Measurements from ENCODE around the gene ENGASE.

ENGASE gene

DNA sequence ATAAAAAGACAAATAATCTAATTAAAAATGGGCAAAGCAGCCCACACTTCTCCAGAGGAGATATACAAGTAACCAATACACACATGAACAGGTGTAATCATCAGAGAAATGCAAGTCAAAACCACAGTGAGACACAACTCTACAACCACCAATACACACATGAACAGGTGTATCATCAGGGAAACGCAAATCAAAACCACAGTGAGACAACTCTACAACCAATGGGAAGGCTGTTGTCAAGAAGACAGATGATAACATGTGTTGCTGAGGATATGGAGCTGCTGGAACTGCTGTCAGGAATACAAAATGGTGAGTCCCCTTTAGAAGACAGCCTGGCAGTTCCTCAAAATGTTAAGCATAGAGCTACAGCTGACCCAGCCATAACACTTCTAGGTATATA, 22.5 kb upstream of the ENGASE start:
- no peak for TF ChIP-seq SIN3A (IDR thresholded peaks at IDR 0.05; ENCODE audit: borderline replicate concordance, insufficient read depth, low read length)
- no peak for TF ChIP-seq TAF1 (IDR thresholded peaks at IDR 0.05; ENCODE audit: borderline replicate concordance, insufficient read depth, low read length)
- no peak for TF ChIP-seq FOXP2 (optimal IDR thresholded peaks at IDR 0.05; ENCODE audit: borderline replicate concordance, extremely low read depth, extremely low read length, insufficient read depth)
- TF ChIP-seq POLR2AphosphoS5 (IDR thresholded peaks at IDR 0.05; ENCODE audit: low read depth, low read length): no peak
- TF ChIP-seq, protein P1, sequence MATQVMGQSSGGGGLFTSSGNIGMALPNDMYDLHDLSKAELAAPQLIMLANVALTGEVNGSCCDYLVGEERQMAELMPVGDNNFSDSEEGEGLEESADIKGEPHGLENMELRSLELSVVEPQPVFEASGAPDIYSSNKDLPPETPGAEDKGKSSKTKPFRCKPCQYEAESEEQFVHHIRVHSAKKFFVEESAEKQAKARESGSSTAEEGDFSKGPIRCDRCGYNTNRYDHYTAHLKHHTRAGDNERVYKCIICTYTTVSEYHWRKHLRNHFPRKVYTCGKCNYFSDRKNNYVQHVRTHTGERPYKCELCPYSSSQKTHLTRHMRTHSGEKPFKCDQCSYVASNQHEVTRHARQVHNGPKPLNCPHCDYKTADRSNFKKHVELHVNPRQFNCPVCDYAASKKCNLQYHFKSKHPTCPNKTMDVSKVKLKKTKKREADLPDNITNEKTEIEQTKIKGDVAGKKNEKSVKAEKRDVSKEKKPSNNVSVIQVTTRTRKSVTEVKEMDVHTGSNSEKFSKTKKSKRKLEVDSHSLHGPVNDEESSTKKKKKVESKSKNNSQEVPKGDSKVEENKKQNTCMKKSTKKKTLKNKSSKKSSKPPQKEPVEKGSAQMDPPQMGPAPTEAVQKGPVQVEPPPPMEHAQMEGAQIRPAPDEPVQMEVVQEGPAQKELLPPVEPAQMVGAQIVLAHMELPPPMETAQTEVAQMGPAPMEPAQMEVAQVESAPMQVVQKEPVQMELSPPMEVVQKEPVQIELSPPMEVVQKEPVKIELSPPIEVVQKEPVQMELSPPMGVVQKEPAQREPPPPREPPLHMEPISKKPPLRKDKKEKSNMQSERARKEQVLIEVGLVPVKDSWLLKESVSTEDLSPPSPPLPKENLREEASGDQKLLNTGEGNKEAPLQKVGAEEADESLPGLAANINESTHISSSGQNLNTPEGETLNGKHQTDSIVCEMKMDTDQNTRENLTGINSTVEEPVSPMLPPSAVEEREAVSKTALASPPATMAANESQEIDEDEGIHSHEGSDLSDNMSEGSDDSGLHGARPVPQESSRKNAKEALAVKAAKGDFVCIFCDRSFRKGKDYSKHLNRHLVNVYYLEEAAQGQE (IDR thresholded peaks at IDR 0.05; ENCODE audit: insufficient read depth in 1 of 2, low read depth in 2 of 2, low read length in 2 of 2): no peak

DNA sequence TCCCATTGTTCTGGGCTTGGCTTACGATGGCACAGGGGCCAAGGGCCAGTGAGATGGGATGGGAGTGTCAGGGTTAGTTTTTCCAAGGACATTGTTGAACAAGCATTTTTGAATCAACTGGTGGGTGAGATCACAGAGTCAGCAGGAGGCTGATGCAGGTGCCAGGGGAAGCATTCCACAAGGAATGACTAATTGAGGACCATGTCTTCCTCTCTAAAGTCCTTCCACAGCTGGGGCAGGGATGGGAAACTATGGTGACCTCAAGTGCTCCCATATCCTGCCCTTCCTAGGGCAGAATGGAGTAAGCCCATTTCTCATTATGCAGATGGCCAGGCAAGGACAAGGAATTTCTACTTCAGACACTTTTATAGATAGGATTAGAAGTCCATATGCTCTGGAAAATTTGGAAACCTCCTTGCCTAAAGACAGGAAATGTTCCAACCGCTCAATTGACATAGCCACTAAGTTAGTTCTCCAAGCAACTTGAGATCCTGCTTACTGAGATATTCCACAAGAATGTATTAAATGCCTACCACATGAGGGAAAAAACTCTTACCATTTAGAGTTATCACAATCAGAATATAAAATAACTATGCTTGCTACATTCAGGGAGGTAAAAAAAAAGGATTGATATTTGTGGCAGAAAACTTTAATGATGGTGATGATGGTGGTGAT, 21.2 kb upstream of the ENGASE start:
- TF ChIP-seq SIN3A (IDR thresholded peaks at IDR 0.05; ENCODE audit: borderline replicate concordance, insufficient read depth, low read length): no peak
- TF ChIP-seq, protein P1 (IDR thresholded peaks at IDR 0.05; ENCODE audit: insufficient read depth in 1 of 2, low read depth in 2 of 2, low read length in 2 of 2): no peak
- no peak for TF ChIP-seq FOXP2 (optimal IDR thresholded peaks at IDR 0.05; ENCODE audit: borderline replicate concordance, extremely low read depth, extremely low read length, insufficient read depth)
- no peak for TF ChIP-seq POLR2AphosphoS5 (IDR thresholded peaks at IDR 0.05; ENCODE audit: low read depth, low read length)
- TF ChIP-seq TAF1 (IDR thresholded peaks at IDR 0.05; ENCODE audit: borderline replicate concordance, insufficient read depth, low read length): no peak

DNA sequence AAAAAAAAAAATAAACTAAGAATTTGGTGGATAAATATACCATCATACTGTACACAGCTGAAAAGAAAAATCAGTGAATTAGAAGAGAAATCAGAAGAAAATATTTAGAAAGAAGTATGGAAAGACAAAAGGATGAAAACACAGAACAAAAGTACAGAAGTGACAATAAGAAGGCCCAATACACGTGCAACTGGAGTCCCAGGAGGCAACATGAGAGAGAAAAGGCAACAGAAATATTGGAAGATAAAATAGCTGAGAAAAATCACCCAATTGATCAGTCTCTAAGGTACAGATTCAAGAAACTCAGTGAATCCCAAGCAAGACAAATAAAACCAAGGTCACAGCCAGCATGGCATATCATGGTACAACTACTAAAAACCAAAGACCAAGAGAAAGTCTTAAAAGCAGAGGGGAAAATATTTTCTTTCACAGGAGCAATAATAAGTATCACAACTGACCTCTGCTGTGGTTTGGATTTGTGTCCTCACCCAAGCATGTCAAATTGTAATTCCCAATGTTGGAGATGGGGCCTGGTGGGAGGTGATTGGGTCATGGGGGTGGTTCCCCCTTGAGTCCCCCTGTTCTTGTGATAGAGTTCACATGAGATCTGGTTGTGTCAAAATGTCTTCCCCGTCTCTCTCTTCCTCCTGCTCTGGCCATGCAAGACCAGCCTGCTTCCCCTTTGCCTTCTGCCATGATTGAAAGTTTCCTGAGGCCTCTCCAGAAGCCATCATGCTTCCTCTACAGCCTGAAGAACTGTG, 20.2 kb upstream of the ENGASE start:
- TF ChIP-seq FOXP2 (optimal IDR thresholded peaks at IDR 0.05; ENCODE audit: borderline replicate concordance, extremely low read depth, extremely low read length, insufficient read depth) (no peak), TAF1 (IDR thresholded peaks at IDR 0.05; ENCODE audit: borderline replicate concordance, insufficient read depth, low read length) (no peak), POLR2AphosphoS5 (IDR thresholded peaks at IDR 0.05; ENCODE audit: low read depth, low read length) (no peak), SIN3A (IDR thresholded peaks at IDR 0.05; ENCODE audit: borderline replicate concordance, insufficient read depth, low read length) (no peak)
- TF ChIP-seq, protein P1 (IDR thresholded peaks at IDR 0.05; ENCODE audit: insufficient read depth in 1 of 2, low read depth in 2 of 2, low read length in 2 of 2): no peak

DNA sequence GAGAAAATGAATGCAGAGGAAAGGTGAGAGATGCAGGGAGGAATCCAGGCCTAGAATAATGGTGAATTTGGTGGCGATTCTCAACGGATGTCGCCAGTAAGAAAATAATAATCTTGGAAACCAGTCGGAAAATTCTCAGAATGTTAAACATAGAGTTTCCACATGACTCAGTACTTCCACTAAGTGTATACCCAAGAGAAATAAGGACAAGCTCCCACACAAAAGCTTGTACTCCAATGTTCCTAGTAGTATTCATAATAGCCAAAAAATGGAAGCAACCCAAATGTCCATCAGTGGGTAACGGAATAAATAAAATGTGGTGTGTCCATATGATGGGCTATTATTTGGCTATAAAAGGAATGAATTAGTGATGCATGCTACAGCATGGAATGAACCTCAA, 19.4 kb upstream of the ENGASE start:
- no peak for TF ChIP-seq FOXP2 (optimal IDR thresholded peaks at IDR 0.05; ENCODE audit: borderline replicate concordance, extremely low read depth, extremely low read length, insufficient read depth)
- TF ChIP-seq, protein P1 (IDR thresholded peaks at IDR 0.05; ENCODE audit: insufficient read depth in 1 of 2, low read depth in 2 of 2, low read length in 2 of 2): no peak
- TF ChIP-seq SIN3A (IDR thresholded peaks at IDR 0.05; ENCODE audit: borderline replicate concordance, insufficient read depth, low read length): no peak
- no peak for TF ChIP-seq POLR2AphosphoS5 (IDR thresholded peaks at IDR 0.05; ENCODE audit: low read depth, low read length)
